Motor neuron (in vitro differentiated cells): ENCODE measurements around the gene SDK1. TPM values are rescaled to one million over a fixed set of nuclear protein-coding genes. Genes with fewer than 3 reads are reported as not detected.

Source experiments
- ATAC-seq, 8 experiments: fragments of 200-7000 bp; cut with Tn5 transposase; replicated peaks in 6 of 8; 2 replicates each; pipeline ENCODE4 v1.8.0; 2021; ENCODE audit warnings: mild to moderate bottlenecking in 8 of 8, moderate library complexity in 8 of 8
- H3K27ac ChIP-seq, 2 donors: fragments of 250-450 bp; sonication (Bioruptor Pico); 2 replicates each; pipeline ENCODE4 v1.9.0; 2021; ENCODE audit warnings: antibody characterized with exemption in 2 of 2, mild to moderate bottlenecking in 2 of 2, moderate library complexity in 1 of 2
- H3K4me1 ChIP-seq, 2 donors: fragments of 250-450 bp; sonication (Bioruptor Pico); replicated peaks in 1 of 2; 2 replicates each; pipeline ENCODE4 v1.6.1; 2021; ENCODE audit warnings: antibody characterized with exemption in 2 of 2, mild to moderate bottlenecking in 2 of 2, moderate library complexity in 1 of 2
- H3K4me3 ChIP-seq, 5 donors: fragments of 250-450 bp; sonication (Bioruptor Pico); 2 replicates each; pipeline ENCODE4 v1.9.0; 2021; ENCODE audit warnings: antibody characterized with exemption in 5 of 5, mild to moderate bottlenecking in 5 of 5, moderate library complexity in 4 of 5
- WGBS, 10 experiments: fragments of 450-650 bp; shearing (Covaris generic); methylation state at CpG; one replicate each; pipeline ENCODE4 v1.0.0; 2022; 5-methylcytosine and 5-hydroxymethylcytosine counted together
- in situ Hi-C, 9 experiments: fragments of 400-800 bp; cut with MboI; loops; one replicate each; pipeline ENCODE4 v1.15.0; 2021; ENCODE audit warnings: low sequenced_read_pairs in 9 of 9, low pct_unique_long_range_greater_than_20kb in 2 of 9; ENCODE audit not compliant: unreplicated experiment in 9 of 9
- total RNA-seq, 8 experiments: library from RNA; unstranded; fragments of 300-600 nt; gene quantifications; 2 replicates each; pipeline versions ENCODE4 v1.2.3 to v1.2.4, GENCODE V29; 2022

SDK1 gene
- total RNA-seq, 8 experiments from 2014 or later: 0.66 to 30.6 (median 8.0) TPM

- WGBS, 10 experiments: 57 to 100% (median 85%) methylated on average over 1 to 8 of the region's 8 CpGs
- no peak overlapping the region for H3K4me3 ChIP-seq
- ATAC-seq: no peak
- H3K27ac ChIP-seq: no peak overlapping the region
- no peaks in the 10 kb centered on the region for H3K4me1 ChIP-seq
- in situ Hi-C loops: no loop called here
Measured at GRCh38 chr7:3778345-3778744, 477.3 kb downstream of the SDK1 start.

GRCh38 chr7:3780016-3780415 lies 479.0 kb downstream of the SDK1 start:
- in situ Hi-C loops: no loop called here
- no peak overlapping the region for H3K27ac ChIP-seq
- no peak for ATAC-seq
- 0 to 100% (median 69%) methylated on average over 1 to 2 of the region's 2 CpGs; no CpG with 5 or more reads in 7 of the 10 experiments for WGBS, 10 experiments
- no peak overlapping the region for H3K4me3 ChIP-seq
- no peaks in the 10 kb centered on the region for H3K4me1 ChIP-seq

- Histone ChIP-seq H3K4me3 (no peak overlapping the region), H3K27ac (no peak overlapping the region), H3K4me1 (no peaks in the 10 kb centered on the region)
- WGBS, 10 experiments: 0 to 100% (median 17%) methylated on average over 1 to 2 of the region's 2 CpGs; no CpG with 5 or more reads in 6 of the 10 experiments
- ATAC-seq: no peak
- in situ Hi-C loops: no loop called here
Measured at GRCh38 chr7:3780525-3780924, 479.5 kb downstream of the SDK1 start.

GRCh38 chr7:3781607-3782006 lies 480.6 kb downstream of the SDK1 start:
- H3K27ac ChIP-seq: no peak overlapping the region
- no peak overlapping the region for H3K4me3 ChIP-seq
- WGBS, 10 experiments: 0 to 100% (median 67%) methylated on average over 1 of the region's 1 CpG; no CpG with 5 or more reads in 1 of the 10 experiments
- ATAC-seq: no peak
- in situ Hi-C loops: no loop called here
- no peaks in the 10 kb centered on the region for H3K4me1 ChIP-seq

- WGBS, 10 experiments: 0 to 80% (median 60%) methylated on average over 1 to 13 of the region's 15 CpGs; no CpG with 5 or more reads in 3 of the 10 experiments
- ATAC-seq: peak in 2 of 8 experiments; percentile 19 to 72
- H3K4me3 ChIP-seq: no peak overlapping the region
- in situ Hi-C loops: no loop called here
- H3K4me1 ChIP-seq: no peaks in the 10 kb centered on the region
- H3K27ac ChIP-seq: no peak overlapping the region
Measured at GRCh38 chr7:3787717-3788264, 486.7 kb downstream of the SDK1 start.

GRCh38 chr7:3790803-3791202 lies 489.8 kb downstream of the SDK1 start:
- H3K4me3 ChIP-seq: no peak overlapping the region
- no peaks in the 10 kb centered on the region for H3K4me1 ChIP-seq
- H3K27ac ChIP-seq: no peak overlapping the region
- ATAC-seq: no peak
- WGBS, 10 experiments: 14 to 100% (median 84%) methylated on average over 1 to 2 of the region's 2 CpGs; no CpG with 5 or more reads in 4 of the 10 experiments
- in situ Hi-C loops: no loop called here

GRCh38 chr7:3791327-3791726 lies 490.3 kb downstream of the SDK1 start:
- WGBS, 10 experiments: 50 to 91% (median 80%) methylated on average over 1 to 5 of the region's 9 CpGs; no CpG with 5 or more reads in 3 of the 10 experiments
- no peaks in the 10 kb centered on the region for H3K4me1 ChIP-seq
- H3K4me3 ChIP-seq: no peak overlapping the region
- peak in 1 of 8 experiments; percentile 34 for ATAC-seq
- in situ Hi-C loops: no loop called here
- H3K27ac ChIP-seq: no peak overlapping the region

- in situ Hi-C loops: no loop called here
- WGBS, 10 experiments: 0 to 94% (median 67%) methylated on average over 1 to 4 of the region's 4 CpGs; no CpG with 5 or more reads in 1 of the 10 experiments
- no peak overlapping the region for H3K27ac ChIP-seq
- no peaks in the 10 kb centered on the region for H3K4me1 ChIP-seq
- no peak overlapping the region for H3K4me3 ChIP-seq
- peak in 1 of 8 experiments; percentile 9 for ATAC-seq
Measured at GRCh38 chr7:3795141-3795540, 494.1 kb downstream of the SDK1 start.

- 0 to 100% (median 81%) methylated on average over 1 to 3 of the region's 3 CpGs for WGBS, 10 experiments
- Histone ChIP-seq H3K4me1 (no peaks in the 10 kb centered on the region), H3K4me3 (no peak overlapping the region), H3K27ac (no peak overlapping the region)
- ATAC-seq: no peak
- in situ Hi-C loops: no loop called here
Measured at GRCh38 chr7:3795781-3796180, 494.7 kb downstream of the SDK1 start.

GRCh38 chr7:3805151-3805550 lies 504.1 kb downstream of the SDK1 start:
- no peak for ATAC-seq
- in situ Hi-C loops: no loop called here
- no peaks in the 10 kb centered on the region for H3K4me1 ChIP-seq
- 0 to 100% (median 88%) methylated on average over 1 to 3 of the region's 3 CpGs for WGBS, 10 experiments
- no peak overlapping the region for H3K27ac ChIP-seq
- H3K4me3 ChIP-seq: no peak overlapping the region

GRCh38 chr7:3806516-3806915 lies 505.5 kb downstream of the SDK1 start:
- WGBS, 10 experiments: 7 to 81% (median 41%) methylated on average over 2 to 8 of the region's 8 CpGs
- in situ Hi-C loops: no loop called here

GRCh38 chr7:3807824-3808223 lies 506.8 kb downstream of the SDK1 start:
- Histone ChIP-seq H3K4me1 (no peaks in the 10 kb centered on the region), H3K27ac (no peak overlapping the region), H3K4me3 (no peak overlapping the region)
- no peak for ATAC-seq
- WGBS, 10 experiments: 0 to 100% (median 86%) methylated on average over 2 to 9 of the region's 9 CpGs; no CpG with 5 or more reads in 2 of the 10 experiments
- in situ Hi-C loops: no loop called here

More at GRCh38 chr7:3806516-3806915, 505.5 kb downstream of the SDK1 start:
- no peak overlapping the region for H3K27ac ChIP-seq
- no peaks in the 10 kb centered on the region for H3K4me1 ChIP-seq
- no peak overlapping the region for H3K4me3 ChIP-seq
- no peak for ATAC-seq

GRCh38 chr7:3821488-3821887 lies 520.4 kb downstream of the SDK1 start:
- Histone ChIP-seq H3K4me1 (peaks cover 0 to 6% of the 10 kb centered on the region in 2 donors), H3K27ac (no peak overlapping the region), H3K4me3 (no peak overlapping the region)
- WGBS, 10 experiments: 3 to 100% (median 70%) methylated on average over 1 to 6 of the region's 6 CpGs
- ATAC-seq: peak in 1 of 8 experiments; percentile 49
- in situ Hi-C loops: no loop called here

GRCh38 chr7:3825491-3825890 lies 524.4 kb downstream of the SDK1 start:
- ATAC-seq: no peak
- no peak overlapping the region for H3K27ac ChIP-seq
- H3K4me3 ChIP-seq: no peak overlapping the region
- peaks cover 0 to 6% of the 10 kb centered on the region in 2 donors for H3K4me1 ChIP-seq
- in situ Hi-C loops: no loop called here
- 13 to 92% (median 66%) methylated on average over 2 to 3 of the region's 3 CpGs; no CpG with 5 or more reads in 2 of the 10 experiments for WGBS, 10 experiments
